ENCODE results near the gene PLCB1. TPM values are rescaled to one million over a fixed set of nuclear protein-coding genes. Genes with fewer than 3 reads are reported as not detected.

Gene PLCB1
- polyA plus RNA-seq, 12 donors: 7.4 to 17.8 (median 10.6) TPM; not detected in 1

DNA sequence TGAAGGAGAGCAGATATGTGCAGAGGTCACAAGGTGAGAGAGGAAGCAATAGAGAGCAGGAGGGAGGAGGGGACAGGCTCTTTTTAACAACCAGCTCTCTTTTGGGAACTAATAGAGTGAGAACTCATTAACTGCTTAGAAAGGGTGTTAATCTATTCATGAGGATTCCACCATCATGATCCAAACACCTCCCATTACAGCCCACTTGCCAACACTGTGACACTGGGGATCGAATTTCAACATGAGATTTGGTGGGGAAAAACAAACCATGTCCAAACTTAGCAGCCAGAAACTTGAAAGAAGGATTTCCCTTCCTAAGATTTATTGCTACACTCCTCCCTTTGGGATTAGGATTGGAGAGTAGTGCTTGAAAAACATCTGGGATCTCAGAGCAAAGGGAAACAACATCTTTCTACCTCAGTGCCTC is 801.3 kb downstream of the PLCB1 start:
- peak; percentile 84 for DNase-seq

DNA sequence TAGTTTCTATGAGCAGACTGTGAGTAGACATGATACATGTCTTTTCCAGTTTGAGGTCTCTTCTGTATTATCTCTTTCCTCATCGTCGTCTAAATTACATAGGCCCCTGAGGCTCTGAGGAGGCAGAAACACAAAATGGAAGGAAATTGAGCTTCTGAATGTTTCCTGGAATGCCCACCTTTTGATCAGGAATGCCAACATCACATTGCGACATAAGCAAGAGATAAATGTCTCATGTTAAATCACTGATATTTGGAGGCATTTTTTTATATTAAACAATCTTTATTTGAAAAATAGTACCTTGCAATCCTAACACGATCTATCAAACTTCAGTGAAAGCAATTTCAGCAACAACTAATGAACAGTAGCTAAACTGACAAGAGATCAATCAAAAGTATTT is 802.3 kb downstream of the PLCB1 start:
- DNase-seq: no peak

Other genes with a start within 250 kb of the PLCB1 start
- under 1 TPM in 2 of 12 donors, not detected in 10; 0.09 to 0.25 TPM for gene HAO1, start 191.8 kb upstream of the PLCB1 start, polyA plus RNA-seq (ENCODE audit: insufficient read length in 12 of 12)
- gene TMX4, start 112.5 kb upstream of the PLCB1 start, polyA plus RNA-seq (ENCODE audit: insufficient read length in 12 of 12): 10 to 100 TPM in 11 of 12 donors, not detected in 1; 16.8 to 28.2 (median 25.0) TPM

Measured in muscle of arm (tissue), 12 donors.